Measurements from ENCODE around the gene ZNF224.
A peak's percentile ranks its signal among the peaks of the same experiment; 100 is the strongest.

- TF ChIP-seq POLR2A (IDR thresholded peaks at IDR 0.05) (no peak), CTCF (IDR thresholded peaks at IDR 0.05) (no peak), POLR2AphosphoS5 (IDR thresholded peaks at IDR 0.05) (peak; percentile 85)
Measured at GRCh38 chr19:44141191-44142058, 47.3 kb downstream of the ZNF224 start, which contains the start of gene ZNF234.
